Subcutaneous abdominal adipose tissue (tissue), 5 donors: ENCODE measurements around the gene CACNG7.

Experiments
- H3K27ac ChIP-seq: one replicate; pipeline ENCODE4 v1.7.0; 2013; ENCODE audit warnings: low read depth, mild to moderate bottlenecking, inconsistent platforms, low read length, moderate library complexity
- H3K27me3 ChIP-seq, 5 donors: one replicate each; pipeline ENCODE4 v1.7.0; 2013; ENCODE audit warnings: low read length in 5 of 5, inconsistent platforms in 1 of 5; ENCODE audit not compliant: control insufficient read depth in 5 of 5, insufficient read depth in 4 of 5
- H3K36me3 ChIP-seq, 5 donors: one replicate each; pipeline ENCODE4 v1.7.0; 2013; ENCODE audit warnings: low read length in 5 of 5; ENCODE audit not compliant: control insufficient read depth in 5 of 5, insufficient read depth in 5 of 5
- H3K4me1 ChIP-seq, 5 donors: one replicate each; pipeline ENCODE4 v1.7.0; 2013; ENCODE audit warnings: low read length in 5 of 5, mild to moderate bottlenecking in 3 of 5, moderate library complexity in 1 of 5; ENCODE audit not compliant: control insufficient read depth in 5 of 5, insufficient read depth in 5 of 5
- H3K4me3 ChIP-seq, 5 donors: one replicate each; pipeline ENCODE4 v1.7.0; 2013; ENCODE audit warnings: low read length in 5 of 5, low read depth in 1 of 5
- H3K9ac ChIP-seq, 5 donors: one replicate each; pipeline ENCODE4 v1.7.0; 2013; ENCODE audit warnings: low read length in 5 of 5, mild to moderate bottlenecking in 4 of 5, moderate library complexity in 3 of 5
- H3K9me3 ChIP-seq, 5 donors: one replicate each; pipeline ENCODE4 v1.7.0; 2013; ENCODE audit warnings: low read length in 5 of 5; ENCODE audit not compliant: control insufficient read depth in 5 of 5
- donor health status: healthy.
- donor health status: healthy.
- donor health status: healthy.
- donor health status: healthy.
- donor health status: healthy.

The CACNG7 gene

DNA sequence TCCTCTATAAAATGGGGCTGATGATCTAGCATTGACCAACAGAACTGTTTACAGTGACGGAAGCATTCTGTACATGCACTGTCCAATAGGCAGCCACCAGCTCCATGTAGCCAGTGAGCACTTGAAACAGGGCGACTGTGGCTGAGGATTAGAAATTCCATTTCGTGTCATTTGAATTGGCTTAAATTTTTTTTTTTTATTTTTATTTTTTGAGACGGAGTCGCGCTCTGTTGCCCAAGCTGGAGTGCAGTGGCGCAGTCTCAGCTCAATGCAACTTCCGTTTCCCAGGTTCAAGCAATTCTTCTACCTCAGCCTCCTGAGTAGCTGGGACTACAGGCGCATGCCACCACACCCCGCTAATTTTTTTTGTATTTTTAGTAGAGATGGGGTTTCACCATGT lies 24.0 kb upstream of the CACNG7 start:
- Histone ChIP-seq H3K9me3 (no peaks in the 10 kb centered on the region), H3K27me3 (peaks cover 25 to 42% (median 32%) of the 10 kb centered on the region in 5 donors), H3K9ac (no peak overlapping the region), H3K4me3 (no peak overlapping the region), H3K27ac (no peak overlapping the region), H3K4me1 (peaks cover 2 to 15% (median 14%) of the 10 kb centered on the region in 5 donors), H3K36me3 (no peaks in the 10 kb centered on the region)

DNA sequence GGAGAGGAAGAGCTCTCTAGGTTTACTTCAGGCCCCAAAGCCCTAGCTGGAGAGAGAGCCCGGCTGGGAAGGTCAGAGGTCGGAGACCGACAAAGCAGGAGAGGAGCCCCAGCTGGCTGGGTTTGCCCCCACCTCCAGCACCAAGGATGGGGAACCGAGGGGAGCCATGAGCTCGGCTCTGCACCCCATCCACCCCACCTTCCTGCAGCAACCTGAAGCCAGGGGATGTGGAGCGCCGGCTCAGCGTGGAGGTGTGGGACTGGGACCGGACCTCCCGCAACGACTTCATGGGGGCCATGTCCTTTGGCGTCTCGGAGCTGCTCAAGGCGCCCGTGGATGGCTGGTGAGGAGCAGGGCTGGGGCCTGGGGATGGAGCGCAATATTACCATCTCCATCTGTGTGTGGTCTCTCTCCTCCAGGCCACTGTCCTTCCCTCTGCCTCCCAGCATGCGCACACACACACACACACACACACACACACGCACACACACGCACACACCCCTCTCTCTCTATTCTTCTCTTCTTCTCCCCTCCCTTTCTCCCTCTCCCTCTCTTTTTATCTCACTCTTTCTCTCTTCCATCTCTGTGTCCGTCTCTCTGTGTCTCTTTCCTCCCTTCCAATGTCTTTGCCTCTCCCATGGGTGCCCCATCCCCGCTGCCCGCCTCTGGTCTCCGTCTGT lies 16.6 kb upstream of the CACNG7 start:
- H3K27me3 ChIP-seq, result peaks cover 13 to 31% (median 21%) of the 10 kb centered on the region in 5 donors
- H3K9me3 ChIP-seq, result no peaks in the 10 kb centered on the region
- no peaks in the 10 kb centered on the region for H3K36me3 ChIP-seq
- no peak overlapping the region for H3K27ac ChIP-seq
- no peaks in the 10 kb centered on the region for H3K4me1 ChIP-seq
- H3K4me3 ChIP-seq, result no peak overlapping the region
- H3K9ac ChIP-seq, result no peak overlapping the region

DNA sequence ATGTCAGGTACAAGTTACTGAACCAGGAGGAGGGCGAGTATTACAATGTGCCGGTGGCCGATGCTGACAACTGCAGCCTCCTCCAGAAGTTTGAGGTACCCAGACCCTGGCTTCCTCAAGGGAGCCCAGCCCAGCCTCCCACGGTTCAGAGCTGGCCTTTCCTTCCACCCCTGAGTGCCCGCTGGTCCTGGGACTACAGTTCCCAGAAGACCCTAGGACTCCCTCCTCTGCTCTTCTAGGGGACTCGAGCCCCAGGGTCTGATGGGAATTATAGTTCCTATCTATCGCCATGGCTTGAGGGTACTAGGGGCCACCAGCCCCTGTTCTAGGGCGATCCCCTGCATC lies 16.1 kb upstream of the CACNG7 start:
- Histone ChIP-seq H3K4me1 (no peaks in the 10 kb centered on the region), H3K27ac (no peak overlapping the region), H3K27me3 (peaks cover 14 to 36% (median 25%) of the 10 kb centered on the region in 5 donors), H3K4me3 (no peak overlapping the region), H3K9ac (no peak overlapping the region), H3K9me3 (no peaks in the 10 kb centered on the region), H3K36me3 (no peaks in the 10 kb centered on the region)

DNA sequence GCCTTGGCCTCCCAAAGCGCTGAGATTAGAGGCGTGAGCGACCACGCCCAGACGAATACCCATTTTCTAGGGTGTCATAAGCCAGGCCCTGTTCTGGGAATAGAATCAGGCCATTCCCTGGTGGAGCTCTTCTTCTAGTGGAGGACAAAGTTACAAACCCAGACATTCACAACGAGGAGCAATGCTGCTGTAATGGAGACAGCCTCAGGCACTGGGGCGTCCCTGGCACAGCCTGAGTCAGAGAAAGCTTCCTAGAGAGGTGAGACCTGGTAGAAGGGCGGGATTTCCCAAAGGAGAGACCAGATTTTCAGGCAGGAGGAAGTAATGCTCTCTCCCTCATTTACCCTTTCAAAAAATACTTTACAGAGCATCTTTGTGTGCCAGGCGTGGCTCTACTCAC lies 14.4 kb upstream of the CACNG7 start:
- peaks cover 19 to 50% (median 36%) of the 10 kb centered on the region in 5 donors for H3K27me3 ChIP-seq
- no peaks in the 10 kb centered on the region for H3K9me3 ChIP-seq
- no peaks in the 10 kb centered on the region for H3K4me1 ChIP-seq
- H3K4me3 ChIP-seq, result no peak overlapping the region
- H3K27ac ChIP-seq, result no peak overlapping the region
- H3K9ac ChIP-seq, result no peak overlapping the region
- no peaks in the 10 kb centered on the region for H3K36me3 ChIP-seq

DNA sequence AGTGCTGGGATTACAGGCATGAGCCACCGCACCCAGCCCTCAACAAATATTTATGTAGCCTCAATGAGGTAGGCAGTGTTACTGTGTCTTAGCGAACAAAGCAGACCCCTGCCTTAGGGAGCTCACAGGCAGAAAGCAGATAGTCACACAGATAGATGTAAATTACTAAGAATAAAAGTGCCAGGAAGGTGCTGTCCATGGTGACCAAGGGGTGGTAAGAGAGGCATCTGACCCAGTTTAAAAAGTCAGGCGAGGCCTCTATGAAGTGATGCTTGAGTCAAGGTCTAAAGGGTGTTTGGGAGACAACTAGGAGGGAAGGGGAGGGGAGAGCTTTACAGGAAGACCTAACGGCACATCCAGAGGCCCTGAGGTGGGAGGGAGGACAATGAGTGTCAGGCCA lies 12.4 kb upstream of the CACNG7 start:
- Histone ChIP-seq H3K9me3 (no peaks in the 10 kb centered on the region), H3K4me3 (no peak overlapping the region), H3K27ac (no peak overlapping the region), H3K27me3 (peaks cover 19 to 56% (median 46%) of the 10 kb centered on the region in 5 donors), H3K36me3 (no peaks in the 10 kb centered on the region), H3K4me1 (no peaks in the 10 kb centered on the region), H3K9ac (no peak overlapping the region)

DNA sequence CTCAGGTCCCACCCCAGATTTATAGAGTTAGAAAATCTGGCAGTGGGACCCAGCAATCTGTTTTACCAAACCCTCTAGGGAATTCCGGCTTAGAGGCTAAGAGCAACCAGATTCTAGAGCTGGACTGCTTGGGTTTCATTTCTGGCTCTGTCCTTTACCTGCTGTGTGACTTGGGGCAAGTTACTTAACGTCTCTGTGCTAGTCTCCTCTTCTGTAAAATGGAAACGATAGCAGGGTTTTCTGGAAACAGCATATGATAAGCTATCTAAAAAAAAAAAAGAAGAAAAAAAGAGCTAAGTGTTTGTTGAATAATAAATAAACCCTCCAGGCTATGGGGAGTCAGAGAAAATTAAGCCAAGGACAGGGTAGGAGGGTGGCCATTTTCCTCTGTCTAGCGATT lies 11.6 kb upstream of the CACNG7 start:
- H3K4me1 ChIP-seq, result no peaks in the 10 kb centered on the region
- peaks cover 18 to 49% (median 43%) of the 10 kb centered on the region in 5 donors for H3K27me3 ChIP-seq
- H3K27ac ChIP-seq, result no peak overlapping the region
- no peaks in the 10 kb centered on the region for H3K9me3 ChIP-seq
- no peak overlapping the region for H3K4me3 ChIP-seq
- H3K9ac ChIP-seq, result no peak overlapping the region
- H3K36me3 ChIP-seq, result no peaks in the 10 kb centered on the region

DNA sequence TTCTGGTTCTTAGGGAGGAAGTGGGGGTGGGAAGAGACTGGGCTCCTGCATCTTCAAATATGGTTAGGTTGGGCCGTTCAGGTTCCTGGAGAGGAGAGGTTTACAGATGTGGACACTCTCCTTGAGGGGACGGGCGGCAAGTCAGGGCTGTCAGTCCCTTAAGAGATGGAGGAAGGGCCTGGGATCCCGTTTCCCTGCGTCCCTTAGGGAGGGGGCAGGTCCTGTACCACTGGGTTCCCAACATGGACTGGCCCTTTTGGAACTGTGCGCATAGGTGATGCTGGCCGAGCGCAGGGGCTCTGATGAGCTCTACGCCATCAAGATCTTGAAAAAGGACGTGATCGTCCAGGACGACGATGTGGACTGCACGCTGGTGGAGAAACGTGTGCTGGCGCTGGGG lies 10.9 kb upstream of the CACNG7 start:
- Histone ChIP-seq H3K9ac (no peak overlapping the region), H3K27me3 (peaks cover 14 to 43% (median 36%) of the 10 kb centered on the region in 5 donors), H3K36me3 (no peaks in the 10 kb centered on the region), H3K4me3 (no peak overlapping the region), H3K9me3 (no peaks in the 10 kb centered on the region), H3K4me1 (no peaks in the 10 kb centered on the region), H3K27ac (no peak overlapping the region)

DNA sequence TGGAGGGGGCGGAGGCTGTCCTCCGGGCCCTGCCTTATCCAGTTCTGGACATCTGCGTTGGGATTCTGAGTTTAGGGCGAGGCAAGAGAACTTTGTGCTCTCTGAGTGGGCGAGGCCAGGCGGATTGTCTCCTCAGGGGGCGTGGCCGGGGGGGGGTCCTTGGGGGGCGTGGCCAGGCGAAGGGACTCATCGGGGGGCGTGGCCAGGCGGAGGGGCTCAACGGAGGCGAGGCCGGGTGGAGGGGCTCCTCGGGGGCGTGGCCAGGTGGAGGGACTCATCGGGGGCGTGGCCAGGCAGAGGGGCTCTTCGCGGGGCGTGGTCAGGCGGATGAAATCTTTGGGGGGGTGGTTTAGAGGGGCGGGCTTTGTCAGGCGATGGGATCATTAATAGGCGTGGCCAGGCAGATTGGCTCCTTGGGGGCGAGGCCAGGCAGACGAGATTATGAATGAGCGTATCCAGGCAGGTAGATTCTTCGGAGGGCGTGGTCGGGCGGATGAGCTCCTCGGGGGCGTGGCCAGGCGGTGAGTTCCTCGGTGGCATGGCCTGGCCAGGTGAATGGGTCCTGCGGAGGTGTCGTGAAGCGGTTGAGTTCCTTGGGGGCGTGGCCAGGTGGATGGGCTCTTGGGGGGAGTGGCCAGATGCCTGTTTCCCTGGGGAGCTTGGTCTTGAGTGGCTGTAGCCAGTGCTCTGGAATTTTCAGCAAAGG lies 10.3 kb upstream of the CACNG7 start:
- no peaks in the 10 kb centered on the region for H3K4me1 ChIP-seq
- no peaks in the 10 kb centered on the region for H3K9me3 ChIP-seq
- no peaks in the 10 kb centered on the region for H3K36me3 ChIP-seq
- H3K9ac ChIP-seq, result no peak overlapping the region
- peaks cover 14 to 41% (median 37%) of the 10 kb centered on the region in 5 donors for H3K27me3 ChIP-seq
- no peak overlapping the region for H3K4me3 ChIP-seq
- H3K27ac ChIP-seq, result no peak overlapping the region

DNA sequence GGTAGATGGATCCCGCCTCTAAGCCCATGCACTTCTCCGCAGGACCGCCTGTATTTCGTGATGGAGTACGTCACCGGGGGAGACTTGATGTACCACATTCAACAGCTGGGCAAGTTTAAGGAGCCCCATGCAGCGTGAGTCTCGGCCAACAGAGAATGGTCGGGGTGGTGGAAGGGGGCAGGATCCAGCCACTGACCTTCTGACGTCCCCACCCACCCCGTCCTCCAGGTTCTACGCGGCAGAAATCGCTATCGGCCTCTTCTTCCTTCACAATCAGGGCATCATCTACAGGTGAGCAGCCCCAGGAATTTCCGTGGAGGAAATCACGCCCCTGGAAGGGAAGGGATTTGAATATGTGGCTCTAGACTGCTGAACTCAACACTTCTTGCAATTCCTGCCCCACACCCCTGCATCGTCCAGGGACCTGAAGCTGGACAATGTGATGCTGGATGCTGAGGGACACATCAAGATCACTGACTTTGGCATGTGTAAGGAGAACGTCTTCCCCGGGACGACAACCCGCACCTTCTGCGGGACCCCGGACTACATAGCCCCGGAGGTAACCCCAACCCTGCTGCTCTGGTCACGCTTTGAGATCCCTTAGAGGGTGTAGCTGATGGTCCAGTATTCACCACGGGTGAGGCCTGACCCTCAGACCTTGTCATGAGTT lies 8.8 kb upstream of the CACNG7 start:
- peaks cover 14 to 45% (median 43%) of the 10 kb centered on the region in 5 donors for H3K27me3 ChIP-seq
- H3K4me1 ChIP-seq, result no peaks in the 10 kb centered on the region
- H3K4me3 ChIP-seq, result no peak overlapping the region

DNA sequence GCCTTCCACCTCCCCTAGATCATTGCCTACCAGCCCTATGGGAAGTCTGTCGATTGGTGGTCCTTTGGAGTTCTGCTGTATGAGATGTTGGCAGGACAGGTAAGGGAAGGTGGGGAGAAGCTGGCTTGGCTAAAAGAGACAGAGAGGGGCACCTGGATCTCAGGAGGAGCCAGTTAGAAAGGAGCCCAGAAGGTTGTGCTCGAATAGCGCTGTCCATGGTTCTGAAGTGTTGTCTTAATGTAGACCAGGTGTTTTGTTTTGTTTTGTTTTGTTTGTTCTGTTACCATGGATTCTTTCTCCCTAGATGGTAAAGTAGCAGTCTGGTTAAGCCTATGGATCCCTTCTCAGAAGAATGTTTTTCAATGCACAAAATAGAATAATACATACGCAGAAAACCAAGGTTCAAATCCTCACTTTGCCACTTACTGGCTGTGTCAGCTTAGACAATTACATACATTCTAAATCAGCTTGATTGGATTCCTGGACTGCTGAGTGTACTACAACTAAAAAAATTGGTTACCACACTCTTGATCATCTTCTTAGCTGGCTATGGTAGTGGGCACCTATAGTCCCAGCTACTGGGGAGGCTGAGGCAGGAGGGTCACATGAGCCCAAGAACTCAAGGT lies 5.9 kb upstream of the CACNG7 start:
- Histone ChIP-seq H3K27ac (no peak overlapping the region), H3K4me1 (peaks cover 0 to 15% (median 7%) of the 10 kb centered on the region in 5 donors), H3K4me3 (no peak overlapping the region), H3K9ac (no peak overlapping the region), H3K36me3 (no peaks in the 10 kb centered on the region), H3K27me3 (peaks cover 20 to 47% (median 46%) of the 10 kb centered on the region in 5 donors), H3K9me3 (no peaks in the 10 kb centered on the region)

More for the DNA sequence above, 8.8 kb upstream of the CACNG7 start:
- Histone ChIP-seq H3K9me3 (no peaks in the 10 kb centered on the region), H3K9ac (no peak overlapping the region), H3K27ac (no peak overlapping the region), H3K36me3 (no peaks in the 10 kb centered on the region)
